Endodermal cell (in vitro differentiated cells): ENCODE results near the gene CCRL2. TPM values are rescaled to one million over a fixed set of nuclear protein-coding genes. Genes with fewer than 3 reads are reported as not detected.

Source experiments
- DNase-seq: peaks from one replicate; pipeline ENCODE4 v3.0.0-alpha.2; 2017
- H3K27ac ChIP-seq: 2 replicates; pipeline ENCODE4 v1.5.1; 2013; ENCODE audit warnings: mild to moderate bottlenecking, low read depth, low read length, moderate library complexity
- H3K27me3 ChIP-seq: 2 replicates; pipeline ENCODE4 v1.6.1; 2013; ENCODE audit warnings: mild to moderate bottlenecking, low read length, moderate library complexity; ENCODE audit not compliant: insufficient read depth, control insufficient read depth, poor library complexity, severe bottlenecking
- H3K36me3 ChIP-seq: 2 replicates; pipeline ENCODE4 v1.7.0; 2013; ENCODE audit warnings: mild to moderate bottlenecking, low read length, moderate library complexity; ENCODE audit not compliant: control insufficient read depth, insufficient read depth
- H3K4me1 ChIP-seq: one replicate; pipeline ENCODE4 v1.7.0; 2013; ENCODE audit warnings: low read length; ENCODE audit not compliant: control insufficient read depth, insufficient read depth
- H3K4me3 ChIP-seq: 2 replicates; pipeline ENCODE4 v1.5.1; 2013; ENCODE audit warnings: mild to moderate bottlenecking, low read length, moderate library complexity
- H3K9ac ChIP-seq: 2 replicates; pipeline ENCODE4 v1.6.1; 2013; ENCODE audit warnings: mild to moderate bottlenecking, low read length, moderate library complexity; ENCODE audit not compliant: poor library complexity, severe bottlenecking; ENCODE audit errors: extremely low read depth
- H3K9me3 ChIP-seq: 2 replicates; pipeline ENCODE4 v1.6.1; 2013; ENCODE audit warnings: mild to moderate bottlenecking, low read length, moderate library complexity; ENCODE audit not compliant: control insufficient read depth
- H3K27ac Mint-ChIP-seq: 2 replicates; pipeline ENCODE4 v1.8.0; 2020; ENCODE audit warnings: mixed read lengths
- H3K27me3 Mint-ChIP-seq: 2 replicates; pipeline ENCODE4 v1.8.0; 2021; ENCODE audit warnings: mild to moderate bottlenecking, mixed read lengths; ENCODE audit not compliant: insufficient read depth
- H3K36me3 Mint-ChIP-seq: 2 replicates; pipeline ENCODE4 v1.8.0; 2020; ENCODE audit warnings: low read depth, mixed read lengths
- H3K4me1 Mint-ChIP-seq: 2 replicates; pipeline ENCODE4 v1.8.0; 2020; ENCODE audit warnings: mixed read lengths
- H3K4me3 Mint-ChIP-seq: 2 replicates; pipeline ENCODE4 v1.8.0; 2020; ENCODE audit warnings: mild to moderate bottlenecking, moderate library complexity, mixed read lengths
- H3K9me3 Mint-ChIP-seq: 2 replicates; pipeline ENCODE4 v1.8.0; 2020; ENCODE audit warnings: mild to moderate bottlenecking, mixed read lengths
- WGBS, 2 experiments: methylation state at CpG; one replicate each; pipeline versions ENCODE4 v1.1.5 to v1.1.7; 2013; ENCODE audit warnings: missing lambda C conversion rate in 2 of 2, mixed read lengths in 1 of 2; ENCODE audit not compliant: insufficient coverage in 1 of 2, insufficient read length in 1 of 2; 5-methylcytosine and 5-hydroxymethylcytosine counted together
- total RNA-seq, 2 donors: library from RNA; stranded (reverse); fragmentation: NEBNext Ultra II Directional in 1 of 2; extraction: Animal tissue kit (Norgen Biotek cat#: 25700) in 1 of 2; gene quantifications; 2 replicates in 1 of 2; 3 replicates in 1 of 2; pipeline ENCODE4 v1.2.1, GENCODE V29; 2021
- TF ChIP-seq, protein P1 (sequence below): fragments of 200-600 bp; sonication (generic); conservative IDR thresholded peaks from 2 replicates; pipeline ENCODE4 v1.5.0; 2021; ENCODE audit warnings: antibody characterized with exemption, mild to moderate bottlenecking

The CCRL2 gene
- total RNA-seq, 2 donors from 2014 or later = not detected

DNA sequence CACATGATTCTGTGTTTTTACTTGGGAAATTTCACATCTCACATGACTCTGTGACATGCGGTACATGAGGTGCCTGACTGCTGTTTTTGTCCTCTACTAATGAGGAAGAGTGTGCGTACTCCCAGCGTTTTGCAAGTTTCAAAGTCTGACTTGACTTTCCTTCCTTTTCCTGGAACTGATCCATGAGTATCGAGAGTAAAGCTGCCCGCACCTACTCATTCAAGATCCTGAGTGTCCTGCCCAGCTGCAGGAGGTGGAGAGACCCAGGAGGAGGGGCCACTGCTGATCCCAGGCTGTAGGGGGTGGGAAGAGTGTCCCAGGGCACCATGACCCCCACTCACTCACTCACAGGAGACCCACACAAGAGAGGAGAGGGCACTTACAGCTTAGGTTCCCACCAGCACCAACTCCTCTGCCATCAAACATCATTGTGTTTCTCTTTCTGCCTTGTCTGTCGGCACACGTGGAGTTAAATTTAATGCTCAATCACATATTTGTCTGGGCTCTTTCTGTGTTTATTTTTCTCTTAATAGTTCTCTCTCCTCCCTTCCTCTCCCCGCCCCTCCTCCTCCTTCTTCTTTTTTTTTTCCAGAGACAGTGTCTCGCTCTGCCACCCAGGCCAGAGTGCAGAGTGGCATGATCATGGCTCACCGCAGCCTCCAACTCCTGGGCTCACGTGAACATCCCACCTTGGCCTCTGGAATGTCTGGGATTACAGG, 1.6 kb upstream of the CCRL2 start:
- DNase-seq = no peak
- Mint-ChIP-seq H3K4me3 (no peak overlapping the region), H3K36me3 (no peaks in the 10 kb centered on the region), H3K9me3 (peaks cover 5% of the 10 kb centered on the region), H3K4me1 (no peaks in the 10 kb centered on the region), H3K27me3 (no peaks in the 10 kb centered on the region), H3K27ac (no peak overlapping the region)
- Histone ChIP-seq H3K36me3 (no peaks in the 10 kb centered on the region), H3K9me3 (peaks cover 4% of the 10 kb centered on the region), H3K27me3 (no peaks in the 10 kb centered on the region), H3K4me1 (no peaks in the 10 kb centered on the region), H3K4me3 (no peak overlapping the region), H3K27ac (no peak overlapping the region), H3K9ac (no peak overlapping the region)
- WGBS, 2 experiments = 89 to 93% methylated on average over 7 to 11 of the region's 11 CpGs
- TF ChIP-seq, protein P1, sequence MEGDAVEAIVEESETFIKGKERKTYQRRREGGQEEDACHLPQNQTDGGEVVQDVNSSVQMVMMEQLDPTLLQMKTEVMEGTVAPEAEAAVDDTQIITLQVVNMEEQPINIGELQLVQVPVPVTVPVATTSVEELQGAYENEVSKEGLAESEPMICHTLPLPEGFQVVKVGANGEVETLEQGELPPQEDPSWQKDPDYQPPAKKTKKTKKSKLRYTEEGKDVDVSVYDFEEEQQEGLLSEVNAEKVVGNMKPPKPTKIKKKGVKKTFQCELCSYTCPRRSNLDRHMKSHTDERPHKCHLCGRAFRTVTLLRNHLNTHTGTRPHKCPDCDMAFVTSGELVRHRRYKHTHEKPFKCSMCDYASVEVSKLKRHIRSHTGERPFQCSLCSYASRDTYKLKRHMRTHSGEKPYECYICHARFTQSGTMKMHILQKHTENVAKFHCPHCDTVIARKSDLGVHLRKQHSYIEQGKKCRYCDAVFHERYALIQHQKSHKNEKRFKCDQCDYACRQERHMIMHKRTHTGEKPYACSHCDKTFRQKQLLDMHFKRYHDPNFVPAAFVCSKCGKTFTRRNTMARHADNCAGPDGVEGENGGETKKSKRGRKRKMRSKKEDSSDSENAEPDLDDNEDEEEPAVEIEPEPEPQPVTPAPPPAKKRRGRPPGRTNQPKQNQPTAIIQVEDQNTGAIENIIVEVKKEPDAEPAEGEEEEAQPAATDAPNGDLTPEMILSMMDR = no peak

DNA sequence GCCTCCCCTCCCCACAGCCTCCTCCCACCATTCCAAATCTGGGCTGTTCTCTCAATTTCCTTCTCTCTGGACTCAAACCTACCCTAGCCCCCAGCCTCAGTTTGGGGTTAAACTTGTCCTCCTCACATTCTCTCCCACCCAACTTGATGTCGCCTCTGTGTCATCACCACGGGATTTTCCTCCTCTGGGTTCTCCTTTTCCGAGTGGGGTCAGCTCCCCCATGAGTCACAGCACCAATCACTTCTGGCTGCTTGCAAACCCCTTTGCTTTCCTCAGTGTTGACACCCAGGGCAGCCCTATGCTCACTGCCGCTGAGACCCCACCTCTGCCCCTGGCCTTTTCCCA, 644 bp upstream of the CCRL2 start:
- WGBS, 2 experiments = 86 to 97% methylated on average over 2 to 4 of the region's 4 CpGs
- Mint-ChIP-seq H3K4me1 (no peaks in the 10 kb centered on the region), H3K9me3 (peaks cover 5% of the 10 kb centered on the region), H3K4me3 (no peak overlapping the region), H3K36me3 (no peaks in the 10 kb centered on the region), H3K27me3 (no peaks in the 10 kb centered on the region), H3K27ac (no peak overlapping the region)
- H3K27me3 ChIP-seq = no peaks in the 10 kb centered on the region
- H3K9me3 ChIP-seq = peaks cover 4% of the 10 kb centered on the region
- H3K9ac ChIP-seq = no peak overlapping the region
- DNase-seq = no peak
- TF ChIP-seq, protein P1 = no peak
- no peak overlapping the region for H3K4me3 ChIP-seq
- no peaks in the 10 kb centered on the region for H3K36me3 ChIP-seq
- H3K27ac ChIP-seq = no peak overlapping the region
- no peaks in the 10 kb centered on the region for H3K4me1 ChIP-seq

DNA sequence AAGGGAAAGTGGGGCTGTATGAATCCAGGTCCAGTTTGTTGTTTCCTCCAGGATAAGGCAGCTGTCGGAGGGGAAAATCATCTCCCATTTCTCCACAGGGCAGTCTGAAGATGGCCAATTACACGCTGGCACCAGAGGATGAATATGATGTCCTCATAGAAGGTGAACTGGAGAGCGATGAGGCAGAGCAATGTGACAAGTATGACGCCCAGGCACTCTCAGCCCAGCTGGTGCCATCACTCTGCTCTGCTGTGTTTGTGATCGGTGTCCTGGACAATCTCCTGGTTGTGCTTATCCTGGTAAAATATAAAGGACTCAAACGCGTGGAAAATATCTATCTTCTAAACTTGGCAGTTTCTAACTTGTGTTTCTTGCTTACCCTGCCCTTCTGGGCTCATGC, 911 bp downstream of the CCRL2 start:
- TF ChIP-seq, protein P1 = no peak
- Histone ChIP-seq H3K9me3 (peaks cover 1% of the 10 kb centered on the region), H3K4me1 (no peaks in the 10 kb centered on the region), H3K9ac (no peak overlapping the region), H3K36me3 (no peaks in the 10 kb centered on the region), H3K27ac (no peak overlapping the region), H3K27me3 (no peaks in the 10 kb centered on the region), H3K4me3 (no peak overlapping the region)
- WGBS, 2 experiments = 90 to 91% methylated on average over 6 to 7 of the region's 7 CpGs
- Mint-ChIP-seq H3K4me1 (peaks cover 2% of the 10 kb centered on the region), H3K27ac (no peak overlapping the region), H3K4me3 (no peak overlapping the region), H3K27me3 (no peaks in the 10 kb centered on the region), H3K9me3 (peaks cover 2% of the 10 kb centered on the region), H3K36me3 (no peaks in the 10 kb centered on the region)
- no peak for DNase-seq
